Neutrophil (primary cell): ENCODE results near the gene SYT12.

ENCODE experiments used
- H3K27ac ChIP-seq: fragments of 200-600 bp; sonication (generic); 2 replicates; pipeline ENCODE4 v1.5.1; 2016; ENCODE audit warnings: mild to moderate bottlenecking, moderate library complexity
- H3K27me3 ChIP-seq: fragments of 200-600 bp; sonication (generic); 2 replicates; pipeline ENCODE4 v1.6.0; 2016; ENCODE audit warnings: mild to moderate bottlenecking
- H3K36me3 ChIP-seq: fragments of 200-600 bp; sonication (generic); 2 replicates; pipeline ENCODE4 v1.5.1; 2017
- H3K4me1 ChIP-seq, 2 experiments: fragments of 200-600 bp in 1 of 2; sonication (generic) in 1 of 2; 1 replicate in 1 of 2; 2 replicates in 1 of 2; pipeline versions ENCODE4 v1.5.1 to v1.6.1; 2013 to 2016; ENCODE audit warnings: low read depth in 1 of 2, low read length in 1 of 2, mild to moderate bottlenecking in 1 of 2, moderate library complexity in 1 of 2; ENCODE audit not compliant: control insufficient read depth in 1 of 2, insufficient read depth in 1 of 2
- H3K4me3 ChIP-seq, 2 experiments: fragments of 200-600 bp in 1 of 2; sonication (generic) in 1 of 2; 1 replicate in 1 of 2; 2 replicates in 1 of 2; pipeline ENCODE4 v1.5.1; 2013 to 2016; ENCODE audit warnings: low read depth in 1 of 2, low read length in 1 of 2, mild to moderate bottlenecking in 1 of 2, moderate library complexity in 1 of 2
- H3K9me3 ChIP-seq: fragments of 200-600 bp; sonication (generic); 2 replicates; pipeline ENCODE4 v1.5.1; 2016
- TF ChIP-seq, protein P1 (sequence below): fragments of 200-600 bp; sonication (generic); IDR thresholded peaks from 2 replicates; pipeline ENCODE4 v1.5.1; 2016; ENCODE audit warnings: antibody characterized with exemption

The SYT12 gene, protein sequence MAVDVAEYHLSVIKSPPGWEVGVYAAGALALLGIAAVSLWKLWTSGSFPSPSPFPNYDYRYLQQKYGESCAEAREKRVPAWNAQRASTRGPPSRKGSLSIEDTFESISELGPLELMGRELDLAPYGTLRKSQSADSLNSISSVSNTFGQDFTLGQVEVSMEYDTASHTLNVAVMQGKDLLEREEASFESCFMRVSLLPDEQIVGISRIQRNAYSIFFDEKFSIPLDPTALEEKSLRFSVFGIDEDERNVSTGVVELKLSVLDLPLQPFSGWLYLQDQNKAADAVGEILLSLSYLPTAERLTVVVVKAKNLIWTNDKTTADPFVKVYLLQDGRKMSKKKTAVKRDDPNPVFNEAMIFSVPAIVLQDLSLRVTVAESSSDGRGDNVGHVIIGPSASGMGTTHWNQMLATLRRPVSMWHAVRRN

GRCh38 chr11:67022961-67023956 is at the start of gene SYT12:
Gene SYT12 (plus strand): TSS chr11:67023134. CDS start chr11:67030145, 7,011 bp downstream.
- no peak within 1 kb of the TSS for H3K27ac ChIP-seq
- H3K4me3 ChIP-seq: no peak within 1 kb of the TSS
- TF ChIP-seq, protein P1, sequence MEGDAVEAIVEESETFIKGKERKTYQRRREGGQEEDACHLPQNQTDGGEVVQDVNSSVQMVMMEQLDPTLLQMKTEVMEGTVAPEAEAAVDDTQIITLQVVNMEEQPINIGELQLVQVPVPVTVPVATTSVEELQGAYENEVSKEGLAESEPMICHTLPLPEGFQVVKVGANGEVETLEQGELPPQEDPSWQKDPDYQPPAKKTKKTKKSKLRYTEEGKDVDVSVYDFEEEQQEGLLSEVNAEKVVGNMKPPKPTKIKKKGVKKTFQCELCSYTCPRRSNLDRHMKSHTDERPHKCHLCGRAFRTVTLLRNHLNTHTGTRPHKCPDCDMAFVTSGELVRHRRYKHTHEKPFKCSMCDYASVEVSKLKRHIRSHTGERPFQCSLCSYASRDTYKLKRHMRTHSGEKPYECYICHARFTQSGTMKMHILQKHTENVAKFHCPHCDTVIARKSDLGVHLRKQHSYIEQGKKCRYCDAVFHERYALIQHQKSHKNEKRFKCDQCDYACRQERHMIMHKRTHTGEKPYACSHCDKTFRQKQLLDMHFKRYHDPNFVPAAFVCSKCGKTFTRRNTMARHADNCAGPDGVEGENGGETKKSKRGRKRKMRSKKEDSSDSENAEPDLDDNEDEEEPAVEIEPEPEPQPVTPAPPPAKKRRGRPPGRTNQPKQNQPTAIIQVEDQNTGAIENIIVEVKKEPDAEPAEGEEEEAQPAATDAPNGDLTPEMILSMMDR: no peak
- no peaks in the 10 kb centered on the region for H3K9me3 ChIP-seq
- peaks cover 89% of the 10 kb centered on the region for H3K27me3 ChIP-seq
- no peaks in the 10 kb centered on the region for H3K36me3 ChIP-seq
- no peaks in the 10 kb centered on the region for H3K4me1 ChIP-seq

DNA sequence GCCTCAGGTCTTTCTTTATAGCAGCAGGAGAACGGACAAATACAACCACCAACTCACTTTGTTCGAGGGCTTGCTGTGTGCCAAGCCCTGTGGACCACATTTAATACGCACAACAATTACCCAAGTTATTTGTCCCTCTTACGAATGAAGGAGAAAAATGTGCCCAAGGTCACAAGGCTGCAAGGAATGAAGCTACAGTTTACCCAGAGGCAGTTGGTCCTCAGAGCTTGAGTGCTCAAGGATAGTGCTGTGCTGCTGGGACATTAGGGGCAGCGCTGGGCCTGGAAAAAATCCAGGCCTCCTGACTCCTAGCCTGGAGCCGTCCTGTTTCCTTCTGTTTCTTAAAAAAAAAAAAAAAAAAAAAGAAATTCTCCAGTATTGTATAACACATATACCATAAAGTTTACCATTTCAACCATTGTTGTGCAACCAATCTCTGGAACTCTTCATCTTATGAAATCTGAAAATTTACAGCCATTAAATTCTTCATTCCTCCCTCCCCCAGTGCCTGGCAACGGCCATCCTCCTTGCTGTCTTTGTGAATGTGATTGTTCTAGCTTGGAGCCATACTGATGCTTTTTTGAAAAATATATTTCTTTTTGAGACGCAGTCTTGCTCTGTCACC is 48.9 kb upstream of the SYT12 start:
- no peak overlapping the region for H3K27ac ChIP-seq
- H3K4me3 ChIP-seq: no peak overlapping the region
- H3K4me1 ChIP-seq: no peaks in the 10 kb centered on the region
- no peaks in the 10 kb centered on the region for H3K36me3 ChIP-seq
- no peaks in the 10 kb centered on the region for H3K9me3 ChIP-seq
- peaks cover 19% of the 10 kb centered on the region for H3K27me3 ChIP-seq
- TF ChIP-seq, protein P1: no peak

DNA sequence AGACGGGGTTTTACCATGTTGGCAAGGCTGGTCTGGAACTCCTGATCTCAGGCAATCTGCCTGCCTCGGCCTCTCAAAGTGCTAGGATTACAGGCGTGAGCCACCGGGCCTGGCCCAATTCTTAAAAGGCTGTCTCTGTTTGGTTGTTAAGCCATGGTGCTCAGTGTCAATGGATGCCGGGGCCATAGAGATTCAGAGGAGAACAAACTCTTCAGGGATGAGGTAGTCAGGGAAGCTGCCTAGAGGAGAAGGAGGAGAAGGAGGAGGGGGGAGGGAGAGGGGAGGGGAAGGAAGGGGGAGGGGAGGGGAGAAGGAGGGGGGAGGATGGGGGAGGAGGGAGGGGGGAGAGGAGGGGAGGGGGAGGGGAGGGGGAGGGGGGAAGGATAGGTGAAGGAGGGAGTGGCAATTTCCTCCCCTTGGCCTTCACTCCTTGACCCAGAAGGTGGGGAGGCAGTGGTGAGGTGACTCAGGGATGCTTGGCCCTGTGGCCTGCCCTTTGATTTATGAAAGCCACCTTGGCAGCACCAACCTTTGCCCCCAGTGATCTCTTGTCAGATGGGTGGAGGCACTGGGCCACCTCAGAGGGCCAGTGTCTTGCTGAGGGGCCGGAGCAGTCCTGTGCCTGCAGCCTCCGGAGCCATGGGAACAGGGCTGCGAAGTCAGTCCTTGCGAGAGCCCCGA is 48.1 kb upstream of the SYT12 start, which contains the start of gene C11orf86:
Gene C11orf86, plus strand, starts transcription at position 581 of the 681 bp plus-strand sequence. Its CDS starts 59 bp downstream, at position 640.
- TF ChIP-seq, protein P1: no peak
- Histone ChIP-seq H3K36me3 (no peaks in the 10 kb centered on the region), H3K4me1 (no peaks in the 10 kb centered on the region), H3K27me3 (peaks cover 19% of the 10 kb centered on the region), H3K27ac (no peak within 1 kb of the TSS), H3K9me3 (no peaks in the 10 kb centered on the region), H3K4me3 (no peak within 1 kb of the TSS)

GRCh38 chr11:66975405-66976027 is 47.4 kb upstream of the SYT12 start:
- Histone ChIP-seq H3K4me3 (no peak overlapping the region), H3K27ac (no peak overlapping the region), H3K9me3 (no peaks in the 10 kb centered on the region), H3K27me3 (peaks cover 14% of the 10 kb centered on the region), H3K36me3 (no peaks in the 10 kb centered on the region), H3K4me1 (no peaks in the 10 kb centered on the region)
- TF ChIP-seq, protein P1: no peak
